ENCODE data around the gene AGO1. TPM values are rescaled to one million over a fixed set of nuclear protein-coding genes. Genes with fewer than 3 reads are reported as not detected.

AGO1 gene
- total and polyA plus RNA-seq, 2 of the 8 experiments (the other 6 are each of a cell fraction or from before 2014, with no cell fraction given), result 15.1 to 73.7 TPM

GRCh38 chr1:35936838-35937237 lies 53.8 kb downstream of the AGO1 start:
- H3K56ac ChIP-seq (replicated peaks; ENCODE audit: insufficient read length, low read depth, low read length), result no peak overlapping the region
- no peak overlapping the region for H2BK20ac ChIP-seq (ENCODE audit: low read length)
- H4K5ac ChIP-seq (ENCODE audit: insufficient read length, low read depth, low read length), result no peak overlapping the region
- no peak overlapping the region for H3K4me2 ChIP-seq (ENCODE audit: insufficient read depth in 1 of 2, low read depth in 2 of 2, low read length in 2 of 2)
- H3K79me1 ChIP-seq (ENCODE audit: low read depth, low read length), result peaks cover 2% of the 10 kb centered on the region; the same call in 1 of the 2 replicates
- ChIA-PET CTCF (ENCODE audit: partially characterized antibody) (interaction anchor here (0.7 kb wide), 1 partner anchor 271 kb away, joined by 3 read pairs; no protein-coding TSS in a partner anchor), POLR2A (ENCODE audit: partially characterized antibody) (interaction anchor here (0.6 kb wide), 1 partner anchor 181 kb away, joined by 3 read pairs; no protein-coding TSS in a partner anchor)
- H3K18ac ChIP-seq (ENCODE audit: extremely low read depth, low read length), result no peak overlapping the region
- no peak overlapping the region for H3K4ac ChIP-seq (replicated peaks; ENCODE audit: insufficient read length, low read depth, low read length)
- H3K36me3 ChIP-seq (ENCODE audit: control insufficient read depth in 2 of 4, insufficient read depth in 4 of 4, low read length in 3 of 4), result no peaks in the 10 kb centered on the region
- 88% methylated on average over 3 of the region's 3 CpGs; no CpG with 5 or more reads in 1 of the 2 experiments for WGBS, 2 experiments (ENCODE audit: extremely low coverage in 1 of 2, insufficient coverage in 1 of 2, insufficient read length in 1 of 2, insufficient replicate concordance in 2 of 2, low coverage in 1 of 2, low lambda C conversion rate in 2 of 2, missing lambda C conversion rate in 1 of 2)
- no peak overlapping the region for H2BK15ac ChIP-seq (ENCODE audit: low read length)
- no peak overlapping the region for H3K27ac ChIP-seq (ENCODE audit: low read depth, low read length)
- H3K4me3 ChIP-seq (ENCODE audit: extremely low read depth in 1 of 4, insufficient read depth in 2 of 4, low read depth in 3 of 4, low read length in 4 of 4), result no peak overlapping the region
- H3K27me3 ChIP-seq (replicated peaks in 1 of 4; ENCODE audit: control insufficient read depth in 3 of 4, extremely low read depth in 1 of 4, insufficient read depth in 3 of 4, low read length in 3 of 4), result no peaks in the 10 kb centered on the region
- DNase-seq (ENCODE audit: low read depth in 1 of 2, low spot score in 2 of 2) (no peak), FAIRE-seq (no peak)
- H4K91ac ChIP-seq (replicated peaks; ENCODE audit: insufficient read length, low read length), result no peak overlapping the region
- no peak overlapping the region for H2AK5ac ChIP-seq (ENCODE audit: low read depth, low read length)
- H4K8ac ChIP-seq (ENCODE audit: extremely low read depth, insufficient read depth, low read length), result no peak overlapping the region
- H3K9me3 ChIP-seq (ENCODE audit: insufficient read depth in 2 of 2, low read depth in 1 of 2, low read length in 1 of 2), result no peaks in the 10 kb centered on the region
- no peak overlapping the region for H3K14ac ChIP-seq (ENCODE audit: insufficient read length)
- H2AFZ ChIP-seq (ENCODE audit: low read length), result no peak overlapping the region
- no peaks in the 10 kb centered on the region for H3K23me2 ChIP-seq (ENCODE audit: low read depth, low read length)
- H3K23ac ChIP-seq (ENCODE audit: insufficient read length), result no peak overlapping the region
- peaks cover 3 to 96% of the 10 kb centered on the region in 2 experiments for H3K79me2 ChIP-seq (ENCODE audit: control insufficient read depth in 1 of 2, insufficient read depth in 2 of 2, low read length in 2 of 2)
- peaks cover 0 to 1% of the 10 kb centered on the region in 2 experiments for H4K20me1 ChIP-seq (replicated peaks in 1 of 2; ENCODE audit: control insufficient read depth in 1 of 2, insufficient read depth in 2 of 2, low read length in 2 of 2)
- H2BK120ac ChIP-seq (replicated peaks; ENCODE audit: low read depth, low read length), result no peak overlapping the region
- peaks cover 0 to 4% (median 0%) of the 10 kb centered on the region in 4 experiments; a peak in 1 of 7 replicates for H3K4me1 ChIP-seq (replicated peaks in 1 of 4; ENCODE audit: control insufficient read depth in 3 of 4, insufficient read depth in 4 of 4, low read length in 3 of 4)
- H3K9ac ChIP-seq (replicated peaks in 1 of 4; ENCODE audit: extremely low read depth in 1 of 4, low read depth in 3 of 4, low read length in 3 of 4), result no peak overlapping the region
- no peak overlapping the region for H2BK12ac ChIP-seq (ENCODE audit: low read depth, low read length)
- no peak overlapping the region for H2BK5ac ChIP-seq (ENCODE audit: low read depth, low read length)
- TF ChIP-seq SRF (IDR thresholded peaks at IDR 0.05; ENCODE audit: low read depth, low read length), result no peak
- TF ChIP-seq SIN3A (conservative IDR thresholded peaks at IDR 0.05 in 1 of 2, IDR thresholded peaks at IDR 0.05 in 1 of 2; ENCODE audit: low read depth in 1 of 2, low read length in 2 of 2), result no peak
- no peak for TF ChIP-seq HDAC6 (IDR thresholded peaks at IDR 0.05; ENCODE audit: low read depth, low read length)
- no peak for TF ChIP-seq PHF8 (conservative IDR thresholded peaks at IDR 0.05; ENCODE audit: low read depth, low read length)
